COR-L47 (cell line): ENCODE results near the gene KBTBD13.

Experiments used
- DNase-seq: peaks from one replicate; lab custom pipeline; 2025; lab: John Stamatoyannopoulos, UW

KBTBD13 gene

DNA sequence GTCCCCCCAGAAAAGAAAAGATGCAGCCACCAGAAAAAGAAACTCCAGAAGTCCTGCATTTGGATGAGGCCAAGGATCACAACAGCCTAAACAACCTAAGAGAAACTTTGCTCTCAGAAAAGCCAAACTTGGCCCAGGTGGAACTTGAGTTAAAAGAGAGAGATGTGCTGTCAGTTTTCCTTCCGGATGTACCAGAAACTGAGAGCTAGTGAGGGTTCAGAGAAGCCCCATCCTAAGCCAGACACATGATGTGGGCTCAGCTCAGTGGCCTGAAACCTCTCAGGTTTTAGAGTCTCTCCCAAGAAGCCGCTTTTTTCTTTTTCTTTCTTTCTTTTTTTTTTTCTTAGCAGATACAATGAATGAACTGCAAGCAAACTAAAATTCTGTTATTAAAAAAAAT, 23.6 kb upstream of the KBTBD13 start:
- no peak for DNase-seq

- DNase-seq = peak; percentile 62
Observed at GRCh38 chr15:65054333-65055200, 22.0 kb upstream of the KBTBD13 start.

DNA sequence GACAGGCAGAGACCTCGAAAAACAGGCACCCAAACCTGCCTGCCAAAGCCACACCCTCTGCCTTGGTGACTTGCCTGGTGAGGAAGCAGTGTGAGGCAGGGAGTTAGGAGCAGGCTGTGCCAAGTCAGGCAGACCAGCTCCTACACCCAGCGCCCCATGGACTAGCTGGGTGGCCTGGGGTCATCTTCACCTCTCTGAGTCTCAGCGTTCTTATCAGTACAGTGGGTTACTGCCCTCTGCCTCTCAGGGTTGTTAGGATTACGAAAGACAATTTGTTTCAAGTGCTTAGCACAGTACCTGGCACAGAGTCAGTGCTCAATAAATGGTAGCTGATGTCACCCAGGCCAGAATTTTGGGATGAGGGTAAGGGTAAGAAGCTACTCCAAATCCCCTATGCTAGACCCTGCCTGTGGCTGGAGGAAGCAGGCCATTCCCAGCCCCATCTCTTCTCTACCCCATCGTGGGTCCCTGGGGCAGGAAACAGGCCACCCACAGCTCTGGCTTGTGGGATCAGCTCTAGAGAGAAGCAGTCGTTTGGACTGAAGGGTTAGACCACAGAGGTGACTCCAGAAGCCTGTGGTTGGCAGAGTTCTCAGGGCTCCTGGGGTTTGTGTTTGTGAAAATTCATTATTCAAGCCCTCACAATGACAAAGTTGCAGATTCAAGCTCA, 21.2 kb upstream of the KBTBD13 start:
- no peak for DNase-seq

DNA sequence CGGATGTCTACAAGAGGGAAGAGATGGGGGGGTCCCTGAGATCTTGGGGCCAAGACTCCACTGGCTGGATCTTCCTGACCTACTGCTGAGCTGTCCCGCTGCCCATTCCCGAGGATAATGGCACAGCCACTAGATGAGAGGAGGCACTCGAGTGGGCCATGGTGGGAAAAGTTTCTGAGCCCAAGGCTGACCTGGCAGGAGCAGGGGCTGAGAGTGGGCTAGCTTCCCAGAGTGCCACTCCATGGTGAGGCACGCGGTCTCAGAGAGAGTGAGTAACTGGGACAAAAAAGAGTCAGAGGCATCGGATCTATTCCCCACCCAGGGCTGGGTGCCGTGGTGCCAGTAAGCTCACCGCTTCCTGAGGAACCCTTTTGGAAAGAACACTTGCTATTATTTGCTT, 20.4 kb upstream of the KBTBD13 start:
- no peak for DNase-seq

DNA sequence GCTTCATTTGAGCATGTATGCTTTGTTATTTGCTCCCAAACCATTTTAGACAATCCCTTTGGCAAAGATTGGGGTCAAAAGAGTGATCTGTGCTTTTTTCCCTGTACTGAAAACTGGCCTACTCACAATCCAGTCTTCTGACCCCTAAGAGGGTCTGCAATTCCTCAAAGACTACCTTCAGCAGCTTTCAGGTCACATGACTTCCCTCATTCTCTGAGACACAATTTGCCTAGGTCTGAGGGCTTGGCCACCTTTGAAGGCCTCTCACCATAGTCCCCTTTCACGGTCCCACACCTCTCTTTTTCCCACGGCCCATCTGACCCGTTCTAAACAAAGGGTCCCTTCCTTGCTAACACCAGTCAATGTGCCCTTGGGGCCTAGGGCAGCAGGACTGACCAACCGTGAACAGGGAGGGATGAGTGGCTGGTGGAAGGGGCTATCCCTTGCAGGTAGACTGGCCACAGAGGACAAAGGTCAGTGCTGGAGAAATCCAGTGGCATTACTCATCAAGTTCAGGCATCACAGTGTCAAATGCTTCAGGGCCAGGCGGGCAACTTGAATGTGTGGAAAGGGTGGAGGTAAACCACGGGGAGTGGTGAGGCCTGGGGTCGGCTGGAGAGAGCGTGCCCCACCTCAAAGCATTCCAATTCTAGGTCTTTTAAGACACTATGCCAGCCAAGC, 19.5 kb upstream of the KBTBD13 start:
- no peak for DNase-seq

DNA sequence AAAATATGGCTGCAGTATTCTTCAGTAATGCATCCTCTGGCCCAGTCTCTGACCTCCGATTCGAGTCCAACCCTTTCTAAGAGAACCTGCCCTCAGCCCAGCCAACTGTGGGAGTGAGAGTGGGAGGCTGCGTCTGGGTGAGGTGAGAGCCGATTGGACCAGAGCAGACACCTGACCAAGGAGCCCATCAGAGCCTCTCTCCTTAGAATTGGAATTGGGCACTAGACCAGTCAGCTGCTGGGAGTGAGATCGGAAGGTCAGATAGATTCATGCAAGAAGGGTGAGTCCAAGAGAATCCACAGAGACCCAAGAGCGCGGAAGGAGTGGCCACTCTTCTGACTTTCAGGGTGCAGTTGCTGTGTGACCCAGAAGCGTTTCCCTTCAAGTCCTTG, 19.0 kb upstream of the KBTBD13 start:
- no peak for DNase-seq

- no peak for DNase-seq
Observed at GRCh38 chr15:65058394-65059368, 17.9 kb upstream of the KBTBD13 start.

- DNase-seq = no peak
Observed at GRCh38 chr15:65059369-65059750, 17.2 kb upstream of the KBTBD13 start.

- no peak for DNase-seq
Observed at GRCh38 chr15:65059931-65060596, 16.5 kb upstream of the KBTBD13 start.

- DNase-seq = no peak
Observed at GRCh38 chr15:65060641-65061397, 15.7 kb upstream of the KBTBD13 start.

DNA sequence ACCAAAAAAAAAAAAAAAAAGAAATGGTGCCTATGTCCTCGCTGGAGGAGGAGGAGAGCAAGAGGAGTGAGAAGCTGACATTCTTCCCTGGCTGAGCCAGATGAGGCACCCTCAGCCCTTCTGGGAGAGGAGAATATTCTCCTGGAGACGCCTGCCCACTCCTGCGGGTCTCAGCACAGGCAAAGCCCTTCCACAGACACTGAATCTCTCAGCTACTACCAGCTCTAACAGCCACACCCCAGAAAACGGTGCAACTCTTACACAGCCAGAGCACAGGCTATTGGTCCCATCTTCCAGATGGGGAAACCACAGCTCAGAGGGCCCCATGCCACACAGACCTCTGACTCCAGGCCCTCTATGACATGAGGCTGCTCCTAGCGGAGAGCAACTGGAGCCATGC, 14.5 kb upstream of the KBTBD13 start:
- DNase-seq = no peak

DNA sequence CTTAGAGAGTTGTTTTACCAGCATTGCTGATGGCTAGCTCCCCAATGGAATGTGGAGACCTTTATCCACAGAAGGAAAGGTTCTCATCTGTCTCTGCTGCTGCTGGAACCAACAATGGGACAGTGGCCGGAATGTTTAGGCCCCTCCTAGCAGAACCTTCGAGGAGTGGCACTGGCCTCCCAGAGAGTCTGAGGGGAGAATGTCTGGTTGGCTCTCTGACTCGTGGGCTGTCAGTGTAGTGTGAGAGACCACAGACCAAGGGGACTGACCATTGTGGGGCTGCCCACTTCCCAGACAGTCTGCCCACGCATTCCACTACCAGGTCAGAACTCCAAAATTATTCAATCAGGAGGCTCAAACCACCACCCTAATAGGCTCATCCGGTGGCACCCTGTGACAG, 13.8 kb upstream of the KBTBD13 start:
- DNase-seq = no peak

DNA sequence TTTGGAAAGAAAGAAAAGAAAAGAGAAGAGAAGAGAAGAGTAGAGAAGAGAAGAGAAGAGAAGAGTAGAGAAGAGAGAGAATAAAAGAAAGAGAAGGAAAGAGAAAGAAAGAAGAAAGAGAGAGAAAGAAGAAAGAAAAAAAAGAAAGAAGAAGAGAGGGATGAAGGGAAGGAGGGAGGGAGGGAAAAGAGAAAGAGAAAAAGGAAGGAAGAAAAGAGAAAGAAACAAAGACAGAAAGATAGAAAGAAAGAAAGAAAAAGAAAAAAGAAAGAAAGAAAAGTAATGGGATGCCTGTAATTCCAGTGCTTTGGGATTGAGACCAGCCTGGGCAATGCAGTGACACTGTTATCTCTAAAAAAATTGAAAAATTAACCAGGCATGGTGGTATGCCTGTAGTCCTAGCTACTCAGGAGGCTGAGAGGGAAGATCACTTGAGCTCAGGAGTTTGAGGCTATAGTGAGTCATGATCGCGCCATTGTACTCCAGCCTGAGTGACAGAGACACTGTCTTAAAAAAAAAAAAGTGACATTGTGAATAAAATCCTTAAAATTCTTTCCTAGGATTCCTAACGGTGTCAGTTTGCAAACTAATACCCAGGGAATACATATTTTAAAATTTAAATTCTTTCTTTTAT, 10.4 kb upstream of the KBTBD13 start:
- no peak for DNase-seq

GRCh38 chr15:65066635-65067316, 9.8 kb upstream of the KBTBD13 start:
- DNase-seq = no peak

- no peak for DNase-seq
Observed at GRCh38 chr15:65067317-65067644, 9.3 kb upstream of the KBTBD13 start.

DNA sequence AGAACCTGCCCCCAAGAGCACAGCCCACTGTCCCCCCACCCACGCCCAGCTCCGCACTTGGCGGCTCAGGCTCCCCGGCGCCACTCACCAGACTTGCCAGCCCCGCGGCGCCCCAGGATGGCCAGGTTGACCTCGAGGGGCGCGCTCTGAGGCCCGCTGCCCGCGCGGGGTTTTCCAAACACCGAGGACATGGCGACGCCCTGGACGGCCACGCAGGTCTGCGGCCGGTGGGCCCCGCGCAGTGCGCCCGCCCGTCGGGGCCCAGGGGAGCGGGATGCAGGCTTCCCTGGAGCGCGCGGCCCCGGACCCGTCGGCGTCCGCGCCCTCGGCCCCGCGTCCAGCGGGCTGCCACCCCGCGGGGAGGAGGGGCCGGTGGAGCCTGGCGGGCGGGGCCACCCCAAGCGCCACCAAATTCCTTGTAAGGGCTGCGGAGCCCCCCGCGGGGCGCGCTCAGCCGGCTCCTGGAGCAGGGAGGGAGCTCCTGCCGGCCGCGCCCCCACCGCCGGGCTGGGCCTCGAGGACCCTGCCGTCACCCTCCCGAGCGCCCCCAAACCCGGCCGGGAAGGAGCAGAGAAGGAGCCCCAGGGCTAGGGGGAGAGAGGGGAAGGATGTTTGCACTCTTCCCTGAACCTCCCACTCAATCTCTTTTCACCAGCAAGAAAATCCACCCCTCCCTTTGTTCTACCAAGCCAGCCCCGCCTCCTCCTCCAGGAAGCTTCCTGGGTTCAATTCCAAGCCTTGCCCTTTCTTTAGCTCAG, 8.7 kb upstream of the KBTBD13 start, which contains the start of gene RASL12:
Gene RASL12, minus strand, starts transcription at position 347 of the 758 bp plus-strand sequence. Its CDS starts 156 bp downstream, at position 191.
- DNase-seq = no peak

DNA sequence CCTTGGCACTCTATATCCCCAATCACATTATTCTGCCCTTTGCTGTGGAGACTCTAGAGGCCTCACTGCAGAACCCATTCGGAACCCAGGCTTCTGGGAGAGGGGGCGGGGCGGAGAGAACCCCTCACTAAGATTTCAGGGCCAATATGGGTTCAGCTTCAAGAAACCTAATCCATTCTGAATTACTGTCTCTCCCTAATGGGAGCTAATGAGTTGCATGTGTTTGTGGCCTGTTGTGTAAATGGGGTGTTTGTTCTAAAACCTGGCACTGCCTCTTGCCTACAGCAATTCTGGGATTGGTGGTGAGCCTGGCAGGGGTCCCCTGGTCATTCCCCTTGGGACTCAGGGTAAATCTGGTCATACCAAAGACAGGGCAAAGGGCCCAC, 8.2 kb upstream of the KBTBD13 start:
- DNase-seq = no peak

DNA sequence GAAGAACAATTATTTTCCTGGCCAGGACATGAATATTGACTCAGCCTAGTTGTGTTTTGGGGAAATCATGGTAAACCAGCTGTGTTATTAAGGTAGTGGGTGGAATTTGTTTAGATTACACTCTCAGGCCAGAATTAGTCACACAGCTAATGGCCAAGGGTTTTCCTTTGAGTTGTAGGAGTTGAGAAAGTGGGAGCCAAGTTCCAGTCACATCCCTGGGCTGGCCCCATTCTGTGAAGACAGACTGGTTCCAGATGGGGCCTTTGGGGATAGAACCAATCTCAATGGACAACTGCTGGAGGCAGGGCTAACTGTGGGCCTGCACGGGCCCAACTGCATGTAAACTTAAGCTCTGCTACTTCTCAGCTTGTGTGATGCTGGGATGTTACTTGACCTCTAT, 7.4 kb upstream of the KBTBD13 start:
- DNase-seq = no peak
